HuH-7.5 (cell line): ENCODE data around the gene KRTAP3-3.
"Not testable (repeated sequence)": the region's sequence is repeated elsewhere in the genome, so short reads cannot be mapped to it uniquely, and the experiment has no call there.

Experiments
- DNase-seq: peaks from one replicate; pipeline ENCODE4 v3.0.0; 2011; ENCODE audit warnings: low spot score

The KRTAP3-3 gene

GRCh38 chr17:41004397-41004796 is 10.4 kb upstream of the KRTAP3-3 start:
- no peak for DNase-seq

- DNase-seq = no peak
Observed at GRCh38 chr17:41003926-41004325, 10.0 kb upstream of the KRTAP3-3 start.

- no peak for DNase-seq
Observed at GRCh38 chr17:41002814-41003213, 8.8 kb upstream of the KRTAP3-3 start.

DNA sequence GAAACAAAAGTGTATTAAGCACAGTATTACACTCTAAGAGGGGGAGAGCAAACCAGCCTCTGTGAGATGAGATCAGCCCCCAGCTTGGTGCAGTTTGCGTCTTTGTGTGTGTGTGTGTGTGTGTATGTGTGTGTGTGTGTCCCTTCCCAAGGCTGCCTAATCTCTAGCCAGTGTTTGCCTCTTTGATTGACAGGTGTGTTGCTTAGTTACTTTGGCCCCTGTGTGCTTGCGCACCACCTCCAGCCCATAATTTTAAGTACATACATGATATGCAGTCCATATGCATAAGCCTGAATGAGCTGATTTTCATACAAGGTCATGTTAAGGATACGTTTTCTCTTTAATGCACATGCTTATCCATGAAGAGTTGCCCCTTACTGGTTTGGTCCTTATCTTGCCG is 7.8 kb upstream of the KRTAP3-3 start:
- DNase-seq = no peak

DNA sequence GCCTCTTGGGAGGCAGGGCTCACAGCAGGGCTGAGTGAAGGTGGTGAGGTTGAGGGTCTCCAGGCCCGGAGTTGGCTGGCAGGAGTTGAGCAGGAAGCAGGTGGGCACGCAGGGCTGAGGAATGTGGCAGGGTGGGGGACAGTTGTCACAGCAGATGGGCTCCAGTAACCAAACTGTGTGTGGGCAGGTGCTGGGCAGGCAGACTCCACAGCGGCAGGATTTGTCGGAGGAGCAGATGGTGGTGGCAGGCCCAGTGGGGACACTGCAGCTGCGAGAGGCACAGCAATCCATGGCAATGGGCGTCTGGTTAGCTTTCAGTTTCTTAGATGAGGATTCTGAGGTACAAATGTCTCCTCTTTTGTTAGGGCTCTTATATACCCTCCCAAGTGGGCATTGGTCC is 5.6 kb upstream of the KRTAP3-3 start, which contains the start of gene KRTAP3-2:
KRTAP3-2 (minus strand) TSS at position 344 of the 400 bp plus-strand sequence; CDS start at position 291, 53 bp downstream.
- not testable (repeated sequence) for DNase-seq

DNA sequence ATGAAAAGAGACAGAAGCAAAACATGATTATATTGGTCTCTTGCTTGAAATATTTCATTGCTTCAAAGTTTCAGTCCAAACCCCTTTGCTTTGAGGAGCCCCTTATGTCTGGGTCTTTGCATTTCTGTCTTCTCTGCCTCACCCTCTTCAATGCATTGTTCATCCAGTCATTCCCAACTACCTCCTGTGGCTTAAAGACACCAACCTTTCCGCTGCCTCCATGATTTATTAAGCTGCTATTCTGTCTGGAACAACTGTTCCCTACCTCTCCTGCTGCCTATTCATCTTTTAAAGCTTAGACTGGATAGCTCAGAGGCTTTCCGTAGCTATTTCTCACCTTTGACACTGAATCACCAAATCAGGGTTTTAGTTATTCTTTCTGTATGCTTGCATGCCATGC is 3.4 kb upstream of the KRTAP3-3 start:
- no peak for DNase-seq

DNA sequence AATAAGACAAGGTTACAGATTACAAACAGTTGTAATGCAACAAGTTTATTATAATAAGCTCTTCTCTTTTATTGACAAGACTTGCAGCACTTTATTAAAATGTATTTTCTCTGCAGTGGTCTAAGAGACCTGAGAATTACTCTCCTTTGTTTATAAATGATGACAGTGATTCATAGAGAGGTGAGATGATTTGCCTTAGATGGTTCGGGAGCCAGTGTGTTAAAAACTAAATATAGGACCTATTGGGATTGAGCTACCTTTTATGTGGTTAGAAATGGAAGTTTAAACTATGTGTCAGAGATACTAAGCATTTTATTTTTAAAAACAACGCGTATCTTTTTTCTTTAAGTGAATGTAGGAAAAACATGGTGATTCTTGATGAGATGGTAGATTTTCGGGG is 2.9 kb upstream of the KRTAP3-3 start:
- DNase-seq = no peak

DNA sequence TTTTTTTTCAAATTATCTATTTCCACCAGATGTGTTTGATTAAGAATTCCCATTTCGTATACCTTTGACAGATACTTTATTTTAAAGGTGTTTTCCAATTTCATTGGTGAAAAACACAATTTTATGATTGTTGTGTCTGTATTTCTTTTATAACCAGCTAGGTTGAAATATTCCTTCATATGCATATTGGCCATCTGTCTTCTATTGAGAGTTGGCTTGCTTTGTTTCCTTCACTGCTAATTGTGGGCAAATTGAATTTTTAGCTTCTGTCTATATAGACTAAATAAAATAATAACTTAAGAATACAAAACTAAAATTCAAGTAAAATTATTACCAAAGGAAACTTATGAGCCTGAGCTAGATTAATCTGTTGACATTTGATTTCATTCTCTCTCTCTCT is 1.2 kb upstream of the KRTAP3-3 start:
- DNase-seq = no peak

GRCh38 chr17:40993084-40993483 is 880 bp downstream of the KRTAP3-3 start:
- no peak for DNase-seq

- DNase-seq = no peak
Observed at GRCh38 chr17:40992666-40993065, 1.3 kb downstream of the KRTAP3-3 start.

DNA sequence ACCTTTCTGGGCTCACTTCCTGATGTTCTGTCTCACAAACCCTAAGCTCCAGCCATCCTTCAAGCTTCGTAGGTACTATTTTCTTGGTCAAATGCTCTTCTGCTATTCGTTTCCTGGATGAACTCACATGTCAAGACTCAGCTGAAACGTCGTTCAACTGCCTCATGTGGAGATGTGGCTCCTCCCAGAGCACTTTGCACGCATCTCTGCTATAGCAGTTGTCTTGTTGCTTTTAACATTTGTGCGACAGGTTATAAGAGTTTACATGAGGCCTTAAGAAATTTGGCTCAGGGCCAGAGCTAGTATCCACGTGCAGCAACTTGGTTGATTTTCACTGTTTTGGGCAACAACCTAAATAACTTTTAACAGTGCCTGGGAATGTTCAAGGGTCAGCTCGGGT is 7.0 kb downstream of the KRTAP3-3 start:
- no peak for DNase-seq

DNA sequence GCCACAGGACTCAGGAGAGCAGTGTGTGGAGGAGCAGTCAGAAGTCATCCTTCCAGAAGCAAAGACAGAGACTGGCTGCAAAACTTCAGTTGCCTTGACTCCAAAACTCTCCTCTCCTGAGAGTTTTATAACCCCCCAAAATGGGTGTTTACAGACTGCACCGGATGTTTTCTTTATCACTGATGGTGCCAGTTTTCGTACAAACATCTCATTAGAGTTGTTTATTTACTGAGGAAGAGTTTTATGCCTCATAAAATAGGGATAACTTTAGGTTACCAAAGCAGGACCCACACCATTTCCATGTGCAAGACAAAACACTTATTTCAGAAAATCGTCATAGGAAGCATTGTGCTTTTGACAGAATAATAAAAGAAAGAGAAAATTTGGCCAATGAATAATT is 9.7 kb downstream of the KRTAP3-3 start, which contains the start of gene KRT40:
KRT40 (minus strand) TSS at position 101 of the 400 bp plus-strand sequence; CDS start at position 48, 53 bp downstream.
- no peak for DNase-seq

GRCh38 chr17:40981115-40981514 is 12.8 kb downstream of the KRTAP3-3 start:
- DNase-seq = no peak

DNA sequence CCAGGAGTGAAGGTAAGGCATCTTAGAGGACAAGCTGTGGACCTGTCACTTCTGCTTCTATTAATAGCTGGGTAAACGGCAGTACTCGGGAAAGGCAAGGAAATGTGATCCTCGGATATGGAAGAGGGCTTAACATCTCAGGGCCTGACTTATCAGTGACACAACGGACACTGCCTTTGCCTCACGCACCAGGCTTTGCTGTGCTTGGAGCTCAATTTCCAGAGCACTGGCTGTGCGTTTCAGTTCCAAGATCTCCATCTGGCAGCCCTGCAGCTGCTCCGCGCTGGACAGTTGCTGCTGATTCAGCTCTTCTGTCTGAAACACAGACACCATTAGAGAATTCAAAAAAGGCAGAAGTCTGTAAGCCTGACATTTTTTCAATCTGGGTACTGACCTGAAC is 13.4 kb downstream of the KRTAP3-3 start:
- DNase-seq = no peak

- no peak for DNase-seq
Observed at GRCh38 chr17:40980117-40980516, 13.8 kb downstream of the KRTAP3-3 start.

DNA sequence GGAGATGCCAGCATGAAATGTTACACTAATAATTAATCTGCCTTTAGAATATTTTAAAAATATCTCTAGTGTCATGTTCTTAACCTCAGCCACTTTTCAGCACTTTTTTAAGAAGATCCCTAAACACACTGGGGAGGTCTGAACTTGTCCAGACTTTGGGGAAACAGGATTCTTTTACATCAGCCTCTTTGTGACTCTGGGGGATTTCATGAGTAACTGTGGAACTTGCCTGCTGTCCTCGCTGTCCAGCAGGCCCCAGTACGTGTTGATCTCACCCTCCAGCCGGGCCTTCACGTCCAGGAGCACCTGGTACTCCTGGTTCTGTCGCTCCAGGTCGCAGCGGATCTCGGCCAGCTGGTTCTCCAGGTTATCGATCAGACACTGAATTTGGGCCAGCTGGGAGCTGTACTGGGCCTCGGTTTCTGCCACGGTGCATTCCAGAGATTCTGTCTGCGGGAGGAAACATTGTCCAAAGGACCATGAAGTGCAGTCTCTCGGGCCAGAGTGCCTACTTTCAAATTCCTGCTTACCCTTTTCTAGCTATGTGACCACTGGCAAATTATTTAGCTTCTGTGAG is 15.3 kb downstream of the KRTAP3-3 start:
- DNase-seq = no peak

GRCh38 chr17:40975516-40975915 is 18.4 kb downstream of the KRTAP3-3 start:
- DNase-seq = no peak

DNA sequence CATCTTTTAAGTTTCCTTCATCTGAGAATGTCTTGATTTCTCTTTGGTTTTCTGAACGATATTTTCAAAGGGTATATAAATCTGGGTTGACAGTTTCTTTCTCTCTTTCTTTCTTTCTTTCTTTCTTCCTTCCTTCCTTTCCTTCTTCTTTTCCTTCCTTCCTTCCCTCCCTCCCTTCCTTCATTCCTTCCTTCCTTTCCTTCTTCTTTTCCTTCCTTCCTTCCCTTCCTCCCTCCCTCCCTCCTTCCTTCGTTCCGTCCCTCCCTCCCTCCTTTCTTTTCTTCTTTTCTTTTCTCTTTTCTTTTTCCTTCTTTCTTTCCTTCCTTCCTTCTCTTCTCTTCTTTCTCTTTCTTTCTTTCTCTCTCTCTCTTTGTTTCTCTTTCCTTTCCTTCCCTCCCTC is 19.6 kb downstream of the KRTAP3-3 start:
- no peak for DNase-seq

DNA sequence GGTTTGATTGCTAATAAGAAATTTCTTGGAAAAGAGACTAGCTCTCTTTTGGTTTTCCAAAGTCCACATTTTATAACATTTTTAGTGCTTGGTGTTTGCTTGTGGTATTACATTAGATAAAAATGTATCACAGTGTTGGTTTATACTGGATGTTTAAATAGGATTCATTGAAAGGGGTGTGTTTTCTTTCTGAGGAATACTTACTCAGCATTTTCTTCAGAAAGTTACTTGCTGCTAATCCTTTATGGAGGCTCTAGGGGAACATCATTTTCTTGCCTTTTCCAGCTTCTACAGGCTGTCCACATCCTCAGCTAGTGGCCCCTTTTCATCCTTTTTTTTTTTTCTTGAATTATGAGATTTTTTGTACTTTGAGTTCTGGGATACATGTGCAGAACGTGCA is 26.4 kb downstream of the KRTAP3-3 start:
- DNase-seq = no peak

- DNase-seq = no peak
Observed at GRCh38 chr17:40966848-40967247, 27.1 kb downstream of the KRTAP3-3 start, which contains the start of gene KRT39. Gene KRT39, minus strand, starts transcription at chr17:40966948. Its CDS starts 92 bp downstream, at chr17:40966856.

DNA sequence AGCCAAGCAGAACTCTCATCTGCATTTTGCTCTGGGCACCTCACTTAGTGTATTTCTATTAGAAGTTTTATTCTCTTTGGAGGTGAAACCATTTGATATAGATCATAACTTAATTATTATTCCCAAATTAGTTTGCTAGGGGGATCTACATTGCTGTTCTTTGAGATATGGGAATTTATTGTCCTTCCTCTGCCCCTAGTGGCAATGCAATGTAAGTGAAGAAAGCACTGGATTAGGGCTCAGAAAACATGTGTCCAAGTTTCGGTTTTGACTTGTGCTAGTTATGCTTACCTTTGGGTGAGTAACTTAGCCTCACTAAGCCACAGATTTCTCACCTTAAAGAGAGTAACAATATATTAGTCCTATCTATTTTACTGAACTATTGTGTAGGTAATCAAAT is 30.1 kb downstream of the KRTAP3-3 start:
- no peak for DNase-seq

DNA sequence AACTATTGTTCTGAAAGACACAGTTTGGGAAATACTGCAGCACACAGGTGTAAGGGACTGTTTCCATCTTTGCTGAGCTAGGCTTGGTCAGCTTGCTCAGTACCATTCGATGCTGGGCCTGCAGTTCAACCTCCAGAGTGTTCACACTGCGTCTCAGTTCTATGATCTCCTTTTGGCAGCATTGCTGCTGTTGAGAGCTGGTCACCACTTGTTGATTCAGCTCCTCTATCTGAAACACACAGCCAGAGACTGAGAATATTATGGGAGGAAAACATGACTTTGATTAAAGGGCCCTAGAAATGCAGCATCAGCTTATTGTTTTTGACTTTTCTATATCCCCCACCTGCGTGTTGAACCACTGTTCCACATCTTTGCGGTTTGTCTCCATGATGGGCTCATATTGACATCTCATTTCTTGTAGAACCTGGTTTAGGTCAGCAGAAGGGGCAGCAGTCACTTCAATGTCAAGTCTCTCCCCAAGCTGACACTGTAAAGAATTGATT is 31.9 kb downstream of the KRTAP3-3 start:
- DNase-seq = no peak

DNA sequence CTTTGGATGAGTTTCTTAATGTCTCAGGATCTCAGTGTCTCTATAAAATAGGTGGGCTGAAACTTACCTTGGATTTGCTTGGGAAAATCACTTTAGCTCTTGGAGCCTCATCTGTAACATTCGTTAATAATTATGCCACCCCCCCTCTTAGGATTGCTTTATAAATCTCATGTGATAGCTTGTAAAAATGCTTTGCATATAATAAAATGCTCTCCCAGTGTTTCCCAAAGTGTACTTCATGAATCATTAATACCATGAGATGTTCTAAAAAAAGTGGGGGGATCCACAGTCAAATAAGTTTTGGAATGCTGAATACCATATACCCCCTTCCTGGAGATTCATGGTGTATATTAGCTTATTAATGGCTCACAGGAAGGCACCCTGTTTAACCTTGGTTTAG is 32.4 kb downstream of the KRTAP3-3 start:
- DNase-seq = no peak

GRCh38 chr17:40960144-40960543 is 33.8 kb downstream of the KRTAP3-3 start:
- no peak for DNase-seq
